HG02588 (cell line): Measurements from ENCODE around the gene NELFA.
"Not testable (repeated sequence)": the region's sequence is repeated elsewhere in the genome, so short reads cannot be mapped to it uniquely, and the experiment has no call there.

Experiments used
- ATAC-seq: cut with Tn5 transposase; IDR thresholded peaks from one replicate; pipeline ENCODE4 v1.9.1; 2021; ENCODE audit warnings: mild to moderate bottlenecking, moderate library complexity; ENCODE audit not compliant: unreplicated experiment

NELFA gene

DNA sequence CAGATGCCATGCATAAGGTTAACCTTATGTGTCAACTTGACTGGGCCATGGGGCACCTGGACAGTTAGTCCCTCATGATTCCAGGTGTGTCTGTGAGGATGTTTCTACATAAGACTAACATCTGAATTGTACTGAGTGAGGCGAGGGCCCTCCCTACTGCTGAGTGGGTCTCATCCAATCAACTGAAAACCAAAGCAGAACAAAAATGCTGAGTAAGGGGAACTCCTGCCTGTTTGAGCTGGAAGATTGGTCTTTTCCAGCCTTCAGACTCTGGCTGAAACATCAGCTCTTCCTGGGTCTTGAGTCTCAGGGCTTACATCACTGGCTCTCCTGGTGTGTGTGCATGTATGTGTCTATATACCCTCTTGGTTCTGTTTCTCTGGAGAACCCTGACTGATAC lies 13.8 kb downstream of the NELFA start:
- no peak for ATAC-seq

GRCh38 chr4:1993718-1994516 lies 14.9 kb downstream of the NELFA start:
- not testable (repeated sequence) for ATAC-seq

- ATAC-seq, result no peak
These were observed 15.6 kb downstream of the NELFA start for GRCh38 chr4:1993169-1993516.

GRCh38 chr4:1992468-1993168 lies 16.2 kb downstream of the NELFA start:
- no peak for ATAC-seq

- no peak for ATAC-seq
These were observed 17.0 kb downstream of the NELFA start for GRCh38 chr4:1991596-1992434.

GRCh38 chr4:1991087-1991486 lies 17.7 kb downstream of the NELFA start:
- ATAC-seq, result no peak

DNA sequence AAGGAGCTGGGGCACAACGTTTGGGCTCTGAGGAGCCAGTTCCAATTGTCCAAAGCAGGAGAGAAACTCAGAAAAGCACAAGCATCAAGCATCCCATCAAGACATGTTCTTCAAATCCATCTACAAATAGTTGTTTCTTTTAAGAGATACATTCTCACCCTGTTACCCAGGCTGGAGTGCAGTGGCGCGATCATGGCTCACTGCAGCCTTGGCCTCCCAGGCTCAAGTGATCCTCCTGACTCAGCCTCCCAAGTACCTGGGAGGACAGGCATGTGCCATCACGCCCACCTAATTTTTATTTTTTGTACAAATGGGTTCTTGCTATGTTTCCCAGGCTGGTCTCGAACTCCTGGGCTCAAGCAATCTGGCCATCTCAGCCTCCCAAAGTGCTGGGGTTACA lies 18.1 kb downstream of the NELFA start:
- ATAC-seq, result no peak

DNA sequence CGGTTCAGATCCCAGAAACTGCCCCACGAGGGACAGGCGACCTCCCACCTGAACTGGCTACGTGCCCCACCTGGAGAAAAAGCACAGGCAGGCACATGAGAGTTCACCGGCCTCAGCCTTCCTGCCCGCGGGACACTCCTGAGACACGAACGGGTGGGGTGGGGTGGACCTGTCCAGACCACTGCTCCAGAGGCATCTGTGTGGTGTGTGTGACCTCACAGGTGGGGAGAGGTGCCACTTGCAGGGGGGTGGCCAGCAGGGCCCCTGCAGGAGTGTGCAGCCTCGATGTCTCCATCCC lies 18.5 kb downstream of the NELFA start:
- no peak for ATAC-seq

- ATAC-seq, result no peak
These were observed 19.0 kb downstream of the NELFA start for GRCh38 chr4:1989533-1990347.

DNA sequence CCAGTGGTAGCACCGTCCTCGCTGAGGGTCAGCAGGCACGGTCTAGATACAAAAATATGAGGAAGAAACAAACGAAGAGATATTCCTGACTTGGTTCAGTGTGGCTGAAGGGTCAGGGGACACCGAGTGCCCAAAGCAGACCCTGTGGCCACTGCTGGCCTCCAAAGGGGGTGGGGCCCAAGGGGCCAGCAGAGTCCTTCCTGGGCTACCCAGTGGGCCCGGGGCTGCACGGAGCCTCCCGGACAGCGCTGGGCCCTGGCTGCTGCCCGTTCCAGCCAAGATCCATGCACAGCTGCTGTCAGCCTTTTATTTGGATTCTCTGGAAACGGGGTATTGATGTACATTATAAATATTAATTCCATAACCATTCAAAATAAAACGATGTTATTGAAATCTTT lies 20.4 kb downstream of the NELFA start:
- no peak for ATAC-seq

- ATAC-seq, result no peak
These were observed 20.9 kb downstream of the NELFA start for GRCh38 chr4:1987721-1988326.

- no peak for ATAC-seq
These were observed 21.5 kb downstream of the NELFA start for GRCh38 chr4:1987296-1987695.

GRCh38 chr4:1986578-1987210 lies 22.1 kb downstream of the NELFA start:
- ATAC-seq, result no peak

GRCh38 chr4:1985780-1986577 lies 22.8 kb downstream of the NELFA start:
- ATAC-seq, result no peak

- no peak for ATAC-seq
These were observed 23.5 kb downstream of the NELFA start for GRCh38 chr4:1985294-1985693.

- no peak for ATAC-seq
These were observed 24.2 kb downstream of the NELFA start for GRCh38 chr4:1984406-1985191.

DNA sequence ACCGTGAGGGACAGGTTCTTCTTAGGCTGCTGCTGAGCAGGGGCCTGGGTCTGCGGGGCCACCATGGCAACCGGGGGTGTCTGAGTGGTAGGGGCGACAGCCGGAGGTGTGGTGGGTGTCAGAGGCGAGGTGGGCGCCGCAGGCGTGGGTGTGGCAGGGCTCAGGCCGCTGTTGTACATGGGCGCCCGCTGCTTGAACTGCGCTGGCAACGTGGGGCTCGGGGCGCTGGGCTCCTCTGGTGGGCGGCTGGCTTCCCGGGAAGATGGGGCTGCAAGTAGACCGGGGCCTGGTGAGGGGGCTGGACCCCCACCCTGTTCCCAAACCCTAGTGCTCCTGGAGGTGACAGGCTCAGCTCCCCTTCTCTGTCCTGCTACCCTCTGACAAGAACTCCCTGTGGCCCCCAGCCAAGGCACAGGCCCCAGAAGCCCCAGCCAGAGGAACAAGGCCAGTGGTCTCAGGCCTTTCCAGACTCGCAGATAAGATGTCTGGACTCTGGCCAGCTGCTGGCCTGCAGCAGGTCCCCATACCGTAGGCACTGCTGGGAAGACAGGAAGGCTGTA lies 24.8 kb downstream of the NELFA start:
- no peak for ATAC-seq
